GM12892 (cell line): ENCODE measurements around the gene MTRR.

Experiments
- POLR2A ChIP-seq: IDR thresholded peaks from 2 replicates; pipeline ENCODE4 v1.6.1; 2011; ENCODE audit warnings: low read depth, low read length, control low read depth
- POLR2AphosphoS5 ChIP-seq: IDR thresholded peaks from 2 replicates; pipeline ENCODE4 v1.6.1; 2011; ENCODE audit warnings: low read depth, low read length, control low read depth

DNA sequence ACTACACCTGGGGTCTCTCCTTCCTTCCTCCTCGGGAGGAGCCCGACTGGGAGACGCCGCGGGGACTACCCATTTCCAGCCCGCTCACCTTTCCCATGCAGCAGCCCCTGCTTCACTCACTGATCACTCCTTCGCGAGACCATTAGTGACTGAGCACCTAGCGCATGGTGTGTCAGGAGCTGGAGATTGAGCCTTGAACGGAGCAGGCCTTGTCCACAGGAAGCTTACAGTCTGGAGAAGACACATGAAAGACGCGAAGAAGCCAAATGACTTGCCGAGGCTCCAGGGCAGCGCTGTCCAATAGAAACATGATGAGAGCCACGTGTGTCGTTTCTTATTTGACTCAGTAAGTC is 17.7 kb upstream of the MTRR start:
- TF ChIP-seq POLR2A (no peak), POLR2AphosphoS5 (no peak)
